ENCODE data around the gene INPP4B. TPM values are rescaled to one million over a fixed set of nuclear protein-coding genes. Genes with fewer than 3 reads are reported as not detected.

Gene INPP4B
- total and polyA plus RNA-seq, 3 experiments from 2014 or later: 50.3 to 52.6 (median 52.6) TPM

GRCh38 chr4:142544039-142544438 lies 302.1 kb downstream of the INPP4B start:
- H3K27ac ChIP-seq (ENCODE audit: low read depth, low read length): no peak overlapping the region
- Mint-ChIP-seq H3K36me3 (peaks cover 0 to 3% (median 0%) of the 10 kb centered on the region in 3 donors), H3K27me3 (no peaks in the 10 kb centered on the region), H3K9me3 (no peaks in the 10 kb centered on the region), H3K27ac (peak overlapping the region in 1 of 8 donors; percentile 6), H3K4me1 (peaks cover 0 to 5% (median under 1%) of the 10 kb centered on the region in 3 donors), H3K4me3 (no peak overlapping the region)
- ChIA-PET POLR2A (no interaction called here), CTCF (no interaction called here)
- no peak for DNase-seq
- no peaks in the 10 kb centered on the region for H3K9me3 ChIP-seq (ENCODE audit: low read length)
- H3K4me3 ChIP-seq (ENCODE audit: low read length): no peak overlapping the region
- H3K27me3 ChIP-seq (ENCODE audit: insufficient read depth, low read length, poor library complexity, severe bottlenecking): no peaks in the 10 kb centered on the region
- peaks cover 25% of the 10 kb centered on the region for H3K4me1 ChIP-seq (ENCODE audit: insufficient read depth, low read length)
- H3K36me3 ChIP-seq (ENCODE audit: insufficient read depth, low read length): no peaks in the 10 kb centered on the region

DNA sequence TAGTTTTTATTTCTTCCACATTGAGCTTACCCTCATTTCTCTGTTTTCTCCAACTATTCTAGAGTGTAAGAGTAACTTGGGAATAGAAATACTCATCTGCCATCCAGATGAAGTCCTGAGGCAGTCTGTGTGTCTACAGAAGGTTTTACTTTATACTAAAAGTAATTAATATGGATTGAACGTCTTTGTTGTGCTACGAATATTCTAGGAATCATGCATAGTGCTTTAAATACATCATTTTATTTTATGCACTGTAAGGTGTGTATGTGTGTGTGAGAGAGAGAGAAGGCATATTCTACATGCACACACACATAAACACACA lies 305.7 kb downstream of the INPP4B start:
- no peaks in the 10 kb centered on the region for H3K27me3 Mint-ChIP-seq
- peaks cover 23% of the 10 kb centered on the region for H3K4me1 ChIP-seq (ENCODE audit: insufficient read depth, low read length)
- no peaks in the 10 kb centered on the region for H3K27me3 ChIP-seq (ENCODE audit: insufficient read depth, low read length, poor library complexity, severe bottlenecking)
- CTCF ChIA-PET: no interaction called here
- H3K4me3 Mint-ChIP-seq: no peak overlapping the region
- H3K4me1 Mint-ChIP-seq: peaks cover 0 to 5% (median 0%) of the 10 kb centered on the region in 3 donors
- POLR2A ChIA-PET: no interaction called here
- H3K36me3 Mint-ChIP-seq: no peaks in the 10 kb centered on the region
- no peak overlapping the region for H3K4me3 ChIP-seq (ENCODE audit: low read length)
- no peaks in the 10 kb centered on the region for H3K9me3 Mint-ChIP-seq
- H3K9me3 ChIP-seq (ENCODE audit: low read length): no peaks in the 10 kb centered on the region
- H3K27ac ChIP-seq (ENCODE audit: low read depth, low read length): no peak overlapping the region
- H3K36me3 ChIP-seq (ENCODE audit: insufficient read depth, low read length): no peaks in the 10 kb centered on the region
- no peak overlapping the region for H3K27ac Mint-ChIP-seq
- DNase-seq: no peak

GRCh38 chr4:142539796-142540482 lies 306.2 kb downstream of the INPP4B start:
- no peaks in the 10 kb centered on the region for H3K36me3 ChIP-seq (ENCODE audit: insufficient read depth, low read length)
- Mint-ChIP-seq H3K4me1 (peaks cover 0 to 5% (median 0%) of the 10 kb centered on the region in 3 donors), H3K27ac (no peak overlapping the region), H3K9me3 (no peaks in the 10 kb centered on the region), H3K27me3 (no peaks in the 10 kb centered on the region), H3K4me3 (no peak overlapping the region), H3K36me3 (no peaks in the 10 kb centered on the region)
- CTCF ChIA-PET: no interaction called here
- no peak for DNase-seq
- peaks cover 23% of the 10 kb centered on the region for H3K4me1 ChIP-seq (ENCODE audit: insufficient read depth, low read length)
- H3K4me3 ChIP-seq (ENCODE audit: low read length): no peak overlapping the region
- POLR2A ChIA-PET: no interaction called here
- no peaks in the 10 kb centered on the region for H3K27me3 ChIP-seq (ENCODE audit: insufficient read depth, low read length, poor library complexity, severe bottlenecking)
- H3K27ac ChIP-seq (ENCODE audit: low read depth, low read length): no peak overlapping the region
- H3K9me3 ChIP-seq (ENCODE audit: low read length): no peaks in the 10 kb centered on the region

DNA sequence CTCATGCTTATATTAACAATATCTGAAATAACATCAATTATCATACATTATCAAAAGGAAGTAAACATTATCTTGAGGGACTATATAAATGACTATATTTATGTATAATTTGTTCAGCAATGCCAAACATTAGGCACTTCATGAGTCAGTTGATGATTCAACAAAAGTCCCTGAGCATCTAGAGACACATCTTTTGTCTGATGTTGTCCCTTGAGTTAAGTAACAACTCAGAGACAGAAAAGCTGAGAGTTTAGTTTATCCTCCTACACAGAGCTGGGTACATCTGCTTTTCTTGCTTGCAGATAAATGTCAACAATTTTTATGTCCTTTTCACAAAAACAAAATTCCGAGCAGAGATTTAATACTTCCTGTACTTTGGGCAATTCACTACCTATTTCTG lies 311.1 kb downstream of the INPP4B start:
- H3K27me3 ChIP-seq (ENCODE audit: insufficient read depth, low read length, poor library complexity, severe bottlenecking): no peaks in the 10 kb centered on the region

DNA sequence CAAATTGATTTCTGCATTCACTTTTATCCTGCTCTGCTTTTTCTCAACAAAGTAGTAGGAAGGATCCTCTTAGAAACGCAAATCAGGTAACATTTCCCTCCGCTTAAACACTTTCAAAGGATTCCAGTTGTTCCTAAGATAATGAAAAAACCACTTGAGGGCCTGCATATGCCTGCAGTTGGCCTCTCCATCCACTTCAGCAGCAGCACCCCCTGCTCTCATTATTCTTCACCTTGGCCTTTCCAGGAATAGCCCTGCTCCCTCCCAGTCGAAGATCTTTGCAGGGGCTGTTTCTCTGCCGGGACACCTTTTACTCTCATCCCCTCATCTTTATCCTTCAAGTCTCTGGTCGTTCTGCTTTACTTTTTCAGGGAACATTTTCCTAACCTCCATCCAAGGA lies 314.0 kb downstream of the INPP4B start:
- Histone ChIP-seq H3K27ac (ENCODE audit: low read depth, low read length) (no peak overlapping the region), H3K36me3 (ENCODE audit: insufficient read depth, low read length) (no peaks in the 10 kb centered on the region), H3K27me3 (ENCODE audit: insufficient read depth, low read length, poor library complexity, severe bottlenecking) (no peaks in the 10 kb centered on the region), H3K4me1 (ENCODE audit: insufficient read depth, low read length) (no peaks in the 10 kb centered on the region), H3K9me3 (ENCODE audit: low read length) (no peaks in the 10 kb centered on the region), H3K4me3 (ENCODE audit: low read length) (no peak overlapping the region)
- ChIA-PET CTCF (no interaction called here), POLR2A (no interaction called here)
- Mint-ChIP-seq H3K27me3 (peaks cover 0 to 1% of the 10 kb centered on the region in 2 donors), H3K9me3 (no peaks in the 10 kb centered on the region), H3K36me3 (no peaks in the 10 kb centered on the region), H3K27ac (no peak overlapping the region), H3K4me1 (no peaks in the 10 kb centered on the region), H3K4me3 (no peak overlapping the region)
- DNase-seq: no peak

More for the DNA sequence above, 311.1 kb downstream of the INPP4B start:
- CTCF ChIA-PET: no interaction called here
- H3K4me1 ChIP-seq (ENCODE audit: insufficient read depth, low read length): peaks cover 4% of the 10 kb centered on the region
- H3K27ac ChIP-seq (ENCODE audit: low read depth, low read length): no peak overlapping the region
- H3K27me3 Mint-ChIP-seq: peaks cover 0 to 1% of the 10 kb centered on the region in 2 donors
- no peaks in the 10 kb centered on the region for H3K9me3 Mint-ChIP-seq
- no peaks in the 10 kb centered on the region for H3K36me3 Mint-ChIP-seq
- POLR2A ChIA-PET: no interaction called here
- DNase-seq: no peak
- H3K4me3 Mint-ChIP-seq: no peak overlapping the region
- no peak overlapping the region for H3K27ac Mint-ChIP-seq
- H3K36me3 ChIP-seq (ENCODE audit: insufficient read depth, low read length): no peaks in the 10 kb centered on the region
- no peaks in the 10 kb centered on the region for H3K9me3 ChIP-seq (ENCODE audit: low read length)
- no peaks in the 10 kb centered on the region for H3K4me1 Mint-ChIP-seq
- no peak overlapping the region for H3K4me3 ChIP-seq (ENCODE audit: low read length)

GRCh38 chr4:142530728-142531127 lies 315.4 kb downstream of the INPP4B start:
- no peaks in the 10 kb centered on the region for H3K36me3 Mint-ChIP-seq
- CTCF ChIA-PET: no interaction called here
- Histone ChIP-seq H3K27ac (ENCODE audit: low read depth, low read length) (no peak overlapping the region), H3K4me1 (ENCODE audit: insufficient read depth, low read length) (no peaks in the 10 kb centered on the region), H3K9me3 (ENCODE audit: low read length) (no peaks in the 10 kb centered on the region), H3K4me3 (ENCODE audit: low read length) (no peak overlapping the region), H3K36me3 (ENCODE audit: insufficient read depth, low read length) (no peaks in the 10 kb centered on the region), H3K27me3 (ENCODE audit: insufficient read depth, low read length, poor library complexity, severe bottlenecking) (no peaks in the 10 kb centered on the region)
- POLR2A ChIA-PET: no interaction called here
- H3K9me3 Mint-ChIP-seq: no peaks in the 10 kb centered on the region
- no peaks in the 10 kb centered on the region for H3K4me1 Mint-ChIP-seq
- H3K27ac Mint-ChIP-seq: peak overlapping the region in 1 of 8 donors; percentile 9
- H3K4me3 Mint-ChIP-seq: no peak overlapping the region
- peaks cover 0 to 1% of the 10 kb centered on the region in 2 donors for H3K27me3 Mint-ChIP-seq
- no peak for DNase-seq

GRCh38 chr4:142528433-142528832 lies 317.7 kb downstream of the INPP4B start:
- H3K4me3 ChIP-seq (ENCODE audit: low read length): no peak overlapping the region

DNA sequence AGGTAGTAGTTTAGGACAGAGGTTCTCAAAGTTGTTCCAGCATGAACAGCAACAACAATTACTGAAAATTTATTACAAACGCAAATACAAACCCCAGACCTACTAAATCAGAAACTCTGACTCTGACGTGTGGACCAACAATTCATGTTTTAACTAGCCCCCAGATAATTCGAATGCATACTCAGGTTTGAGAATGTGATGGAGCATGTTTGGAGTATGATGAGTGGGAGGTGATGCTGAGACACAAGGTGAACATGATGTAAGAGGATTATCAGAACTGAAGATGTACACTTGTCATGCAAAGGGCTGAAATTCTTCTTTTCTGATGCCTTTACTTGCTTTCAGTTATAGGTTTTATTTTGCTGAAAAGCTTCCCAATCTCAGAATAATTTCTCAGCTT lies 323.0 kb downstream of the INPP4B start:
- H3K36me3 Mint-ChIP-seq: no peaks in the 10 kb centered on the region
- ChIA-PET CTCF (no interaction called here), POLR2A (no interaction called here)
- H3K36me3 ChIP-seq (ENCODE audit: insufficient read depth, low read length): no peaks in the 10 kb centered on the region
- DNase-seq: no peak
- H3K27ac ChIP-seq (ENCODE audit: low read depth, low read length): no peak overlapping the region
- no peak overlapping the region for H3K4me3 Mint-ChIP-seq
- peaks cover 0 to 4% (median 0%) of the 10 kb centered on the region in 3 donors for H3K4me1 Mint-ChIP-seq
- no peak overlapping the region for H3K27ac Mint-ChIP-seq
- no peaks in the 10 kb centered on the region for H3K4me1 ChIP-seq (ENCODE audit: insufficient read depth, low read length)
- no peaks in the 10 kb centered on the region for H3K9me3 ChIP-seq (ENCODE audit: low read length)
- no peak overlapping the region for H3K4me3 ChIP-seq (ENCODE audit: low read length)
- H3K27me3 ChIP-seq (ENCODE audit: insufficient read depth, low read length, poor library complexity, severe bottlenecking): no peaks in the 10 kb centered on the region
- H3K27me3 Mint-ChIP-seq: no peaks in the 10 kb centered on the region
- peaks cover 0 to 2% (median 0%) of the 10 kb centered on the region in 5 donors for H3K9me3 Mint-ChIP-seq

More at GRCh38 chr4:142528433-142528832, 317.7 kb downstream of the INPP4B start:
- Histone ChIP-seq H3K36me3 (ENCODE audit: insufficient read depth, low read length) (no peaks in the 10 kb centered on the region), H3K27ac (ENCODE audit: low read depth, low read length) (no peak overlapping the region), H3K4me1 (ENCODE audit: insufficient read depth, low read length) (no peaks in the 10 kb centered on the region), H3K27me3 (ENCODE audit: insufficient read depth, low read length, poor library complexity, severe bottlenecking) (no peaks in the 10 kb centered on the region), H3K9me3 (ENCODE audit: low read length) (no peaks in the 10 kb centered on the region)
- CTCF ChIA-PET: no interaction called here
- Mint-ChIP-seq H3K27me3 (peaks cover 0 to 1% of the 10 kb centered on the region in 2 donors), H3K36me3 (no peaks in the 10 kb centered on the region), H3K9me3 (no peaks in the 10 kb centered on the region), H3K27ac (no peak overlapping the region), H3K4me1 (no peaks in the 10 kb centered on the region), H3K4me3 (no peak overlapping the region)
- no peak for DNase-seq
- POLR2A ChIA-PET: no interaction called here
